ENCODE results near the gene MBD1.
"Not testable (repeated sequence)": the region's sequence is repeated elsewhere in the genome, so short reads cannot be mapped to it uniquely, and the experiment has no call there.

The MBD1 gene

DNA sequence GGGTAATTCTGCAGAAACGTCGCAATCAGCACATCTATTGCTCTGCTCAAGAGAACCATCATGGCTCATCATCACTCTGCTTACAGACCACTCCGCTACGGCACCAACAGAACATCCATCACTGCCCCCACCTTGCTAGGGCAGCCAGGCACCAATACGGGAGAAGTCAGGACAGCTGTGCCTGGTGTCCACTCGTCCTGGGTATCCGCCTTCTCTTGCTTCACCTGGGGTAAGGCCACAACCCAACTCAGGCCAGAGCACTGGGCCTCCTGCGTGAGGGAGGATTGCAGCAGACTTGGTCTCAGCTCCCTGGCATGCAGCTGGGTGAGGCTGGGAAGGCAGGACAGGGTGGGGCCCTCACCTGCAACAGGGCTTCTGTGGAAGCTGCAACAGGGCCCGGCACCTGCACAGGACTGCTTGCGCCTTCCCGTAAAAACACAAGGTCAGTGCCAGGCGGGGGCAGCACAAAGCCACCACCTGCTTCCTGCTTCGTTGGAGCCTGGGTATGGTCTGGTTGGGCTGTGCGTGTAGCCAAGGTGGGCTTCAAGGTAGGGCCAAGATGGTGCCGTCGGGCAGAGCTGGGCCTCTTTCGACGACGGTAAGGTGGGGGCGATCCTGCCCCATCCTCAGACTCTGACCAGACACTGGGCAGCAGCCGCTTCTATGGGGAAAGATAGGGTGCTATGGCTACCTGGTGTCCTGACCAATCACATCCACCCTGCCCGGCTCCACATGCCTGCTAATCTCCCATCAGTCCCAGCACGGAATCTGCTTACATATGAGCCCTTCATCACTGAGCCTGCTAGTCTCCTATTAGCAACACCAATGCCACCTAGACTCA, 7.9 kb downstream of the MBD1 start:
- DNase-seq (ENCODE audit: low read depth), result no peak

DNA sequence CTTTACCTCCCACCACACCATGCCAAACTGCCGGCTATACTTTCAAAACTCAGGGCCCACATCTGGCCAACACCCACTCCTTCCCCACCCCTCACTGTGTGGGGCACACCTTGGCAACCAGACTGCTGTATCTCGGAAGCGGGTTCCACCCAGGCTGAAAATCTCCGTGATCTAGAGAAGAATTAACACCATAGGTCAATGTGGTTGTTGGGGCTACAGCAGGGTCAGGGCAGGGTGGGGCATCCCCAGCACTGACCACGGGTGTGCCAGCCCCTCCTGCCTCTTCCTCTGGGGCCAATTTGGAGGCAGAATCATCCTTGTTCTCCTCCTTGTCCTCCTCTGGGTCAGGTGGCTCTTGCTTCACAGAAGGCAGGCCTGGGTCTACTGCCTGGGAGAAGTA, 8.8 kb downstream of the MBD1 start:
- DNase-seq (ENCODE audit: low read depth), result no peak

DNA sequence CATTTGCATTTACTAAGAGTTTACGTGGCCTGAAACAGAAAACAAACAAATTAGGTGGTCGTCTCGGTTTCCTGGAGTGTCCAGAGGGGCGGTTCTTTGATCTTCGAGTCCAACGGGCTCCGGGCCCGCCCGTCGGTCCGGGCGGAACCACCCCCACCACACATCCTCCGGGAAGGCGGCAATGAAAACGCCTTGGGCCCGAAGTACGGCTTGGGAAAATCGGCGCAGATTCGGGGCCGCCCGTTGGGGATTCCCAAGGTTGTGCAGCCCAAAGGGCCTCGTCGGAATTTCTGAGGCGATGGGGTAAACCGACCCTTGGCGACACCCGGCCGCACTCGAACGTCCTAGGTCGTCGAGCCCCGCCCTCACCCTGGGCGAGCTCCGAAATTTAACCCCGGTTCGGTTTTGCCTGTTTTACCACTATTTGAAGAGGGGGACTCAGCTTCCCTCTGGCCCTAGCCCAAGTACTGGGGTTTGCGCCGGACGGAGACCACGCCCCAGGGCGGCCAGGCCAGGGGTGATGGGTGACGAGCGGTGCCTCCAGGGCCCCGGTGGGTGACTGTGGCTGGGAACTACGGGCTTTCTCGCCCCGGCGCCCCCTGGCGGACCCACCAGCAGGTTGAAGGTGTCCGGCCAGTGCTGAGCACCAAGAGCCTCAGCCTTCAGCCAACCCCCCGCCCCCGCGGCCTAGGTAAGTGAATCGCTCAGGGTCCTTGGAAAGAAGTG, 13.1 kb downstream of the MBD1 start:
- peak; percentile 56 for DNase-seq (ENCODE audit: low read depth)

DNA sequence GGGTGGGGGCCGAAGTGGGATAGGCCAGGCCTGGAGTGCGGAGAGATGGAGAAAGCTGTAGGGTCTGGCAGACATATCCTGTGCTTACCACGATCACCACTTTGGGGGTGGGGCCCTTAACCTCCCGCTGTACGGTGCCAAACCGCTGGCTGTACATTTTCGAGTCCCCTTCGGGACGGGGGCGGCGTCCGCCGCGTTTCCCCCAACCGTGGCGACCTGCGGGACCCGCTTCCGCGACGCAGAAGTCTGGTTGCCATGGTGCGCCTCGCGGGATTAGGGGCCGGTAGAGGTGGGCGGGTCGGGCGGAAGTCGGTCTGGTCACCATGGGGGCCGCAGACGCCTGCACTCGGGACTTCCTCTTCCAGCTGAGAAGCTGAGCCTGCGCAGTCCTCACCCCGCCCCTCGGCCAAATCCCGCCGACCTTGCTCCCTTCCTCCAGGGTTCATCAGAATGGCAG, 15.0 kb downstream of the MBD1 start, which contains the start of gene CFAP53:
TSS of gene CFAP53 (minus strand) at position 248 of the 457 bp plus-strand sequence. CDS start at position 157, 91 bp downstream.
- DNase-seq (ENCODE audit: low read depth), result peak; percentile 89

DNA sequence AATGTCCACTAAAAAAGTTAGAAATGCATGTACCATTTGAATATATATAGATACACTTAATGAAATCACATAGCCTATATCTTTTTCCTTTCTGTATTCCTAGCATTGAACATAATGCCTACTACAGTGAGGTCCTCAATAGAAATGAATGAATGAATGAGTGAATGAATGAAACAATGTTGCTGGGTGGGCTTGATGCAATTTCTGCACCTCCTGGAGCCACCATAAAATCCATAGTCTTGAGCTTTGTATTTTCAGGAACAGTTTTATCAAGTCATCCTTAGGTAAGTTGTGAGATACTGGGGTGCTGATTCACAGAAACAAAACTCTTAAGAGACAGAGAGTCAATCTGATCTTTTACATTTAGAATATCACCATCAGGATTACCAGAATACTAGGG, 18.3 kb downstream of the MBD1 start:
- DNase-seq (ENCODE audit: low read depth), result no peak

DNA sequence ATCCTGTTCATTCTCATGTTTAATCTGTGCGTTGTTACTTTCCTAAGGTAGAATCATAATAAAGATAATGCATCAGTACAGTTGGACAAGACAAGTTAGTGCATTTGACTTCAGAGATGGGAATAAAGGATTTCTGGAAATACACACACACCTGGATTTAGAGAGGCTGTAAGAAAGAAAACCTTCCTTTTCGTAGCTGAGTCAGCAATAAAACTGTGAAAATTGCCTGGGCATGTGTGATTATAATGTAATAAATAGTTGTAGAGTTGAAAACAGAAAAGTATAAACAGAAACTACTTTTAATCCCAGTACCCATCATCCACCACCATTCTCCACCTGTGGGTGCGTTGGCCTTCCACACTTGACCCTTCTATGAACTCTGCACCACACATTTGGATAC, 30.4 kb downstream of the MBD1 start:
- DNase-seq (ENCODE audit: low read depth), result no peak

DNA sequence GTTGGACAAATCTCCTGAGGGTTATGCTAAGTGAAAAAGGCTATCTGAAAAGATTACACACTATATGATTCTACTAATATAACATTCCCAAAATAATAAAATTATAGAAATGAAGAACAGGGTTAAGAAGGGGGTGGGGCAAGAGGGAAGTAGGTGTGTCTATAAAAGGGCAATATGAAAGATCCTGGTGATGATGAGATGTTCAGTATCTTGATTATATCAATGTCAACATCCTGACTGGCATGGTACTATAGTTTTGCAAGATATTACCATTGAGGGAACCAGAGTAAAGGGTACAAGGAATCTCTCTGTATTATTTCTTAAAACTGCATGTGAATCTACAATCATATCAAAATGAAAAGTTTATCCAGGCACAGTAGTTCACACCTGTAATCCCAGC, 31.7 kb downstream of the MBD1 start:
- DNase-seq (ENCODE audit: low read depth), result no peak

DNA sequence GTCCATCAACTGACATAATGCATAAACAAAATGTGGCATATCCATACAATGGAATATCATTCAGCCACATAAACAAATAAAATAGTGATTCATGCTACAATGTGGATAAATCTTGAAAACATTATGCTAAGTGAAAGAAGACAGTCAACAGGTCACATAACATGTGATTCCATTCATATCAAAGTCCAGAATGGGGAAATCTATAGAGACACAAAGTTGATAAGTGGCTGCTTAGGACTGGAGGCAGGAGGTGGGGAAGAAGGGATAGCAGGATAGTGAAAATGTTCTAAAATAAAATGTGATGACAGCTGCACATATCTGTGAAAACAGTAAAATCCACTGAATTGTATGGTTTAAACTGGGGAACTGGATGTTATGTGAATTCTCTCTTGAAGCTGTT, 33.8 kb downstream of the MBD1 start:
- DNase-seq (ENCODE audit: low read depth), result no peak

DNA sequence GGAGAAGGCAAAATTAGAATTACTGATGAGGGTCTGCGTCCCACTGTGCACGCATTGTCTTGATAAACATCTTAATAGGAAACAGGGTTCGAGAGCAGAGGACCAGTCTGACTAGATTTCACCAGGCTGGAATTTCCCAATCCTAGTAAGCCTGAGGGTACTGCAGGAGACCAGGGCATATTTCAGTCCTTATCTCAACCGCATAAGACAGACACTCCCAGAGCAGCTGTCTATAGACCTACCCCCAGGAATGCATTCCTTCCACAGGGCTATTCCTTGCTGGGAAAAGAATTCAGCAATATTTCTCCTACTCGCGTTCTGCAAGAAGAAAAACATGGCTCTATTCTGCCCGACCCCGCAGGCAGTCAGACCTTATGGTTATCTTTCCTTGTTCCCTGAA, 39.6 kb downstream of the MBD1 start:
- DNase-seq (ENCODE audit: low read depth), result not testable (repeated sequence)

DNA sequence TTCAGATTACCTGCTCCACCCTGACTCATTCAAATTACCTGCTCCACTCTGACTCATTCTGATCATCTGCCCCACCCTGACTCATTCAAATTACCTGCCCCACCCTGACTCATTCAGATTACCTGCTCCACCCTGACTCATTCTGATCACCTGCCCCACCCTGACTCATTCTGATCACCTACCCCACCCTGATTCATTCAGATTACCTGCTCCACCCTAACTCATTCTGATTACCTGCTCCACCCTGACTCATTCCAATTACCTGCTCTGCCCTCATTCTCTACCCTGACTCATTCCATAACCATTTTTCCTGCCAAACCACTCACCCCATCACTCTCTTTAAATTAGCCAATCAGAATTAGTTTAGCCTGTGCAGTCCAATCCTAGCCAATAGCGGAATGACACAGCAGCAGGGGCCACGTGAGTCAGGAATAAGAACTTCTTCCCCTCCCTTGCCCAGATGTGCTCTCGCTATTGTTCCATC, 41.2 kb downstream of the MBD1 start:
- peak; percentile 35 for DNase-seq (ENCODE audit: low read depth)

DNA sequence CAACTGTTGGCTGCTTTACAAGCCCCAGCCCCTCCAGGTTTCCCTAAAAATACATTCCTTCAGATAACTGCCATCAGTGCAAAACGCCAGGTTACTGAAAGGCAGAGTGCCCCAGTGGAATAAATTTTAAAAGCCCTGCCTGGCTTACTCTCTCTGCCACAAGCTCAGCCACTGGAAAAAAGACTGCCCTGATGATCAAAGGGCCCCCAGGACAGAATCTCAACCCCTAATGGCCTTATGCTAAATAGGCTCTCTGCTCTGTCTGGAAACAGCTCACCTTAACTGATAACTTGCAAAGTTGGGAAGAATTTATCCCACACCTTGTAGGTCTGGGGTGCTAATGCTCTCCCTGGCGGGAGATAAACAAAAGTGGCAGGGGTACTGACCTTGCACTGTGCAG, 48.9 kb downstream of the MBD1 start:
- DNase-seq (ENCODE audit: low read depth), result no peak

DNA sequence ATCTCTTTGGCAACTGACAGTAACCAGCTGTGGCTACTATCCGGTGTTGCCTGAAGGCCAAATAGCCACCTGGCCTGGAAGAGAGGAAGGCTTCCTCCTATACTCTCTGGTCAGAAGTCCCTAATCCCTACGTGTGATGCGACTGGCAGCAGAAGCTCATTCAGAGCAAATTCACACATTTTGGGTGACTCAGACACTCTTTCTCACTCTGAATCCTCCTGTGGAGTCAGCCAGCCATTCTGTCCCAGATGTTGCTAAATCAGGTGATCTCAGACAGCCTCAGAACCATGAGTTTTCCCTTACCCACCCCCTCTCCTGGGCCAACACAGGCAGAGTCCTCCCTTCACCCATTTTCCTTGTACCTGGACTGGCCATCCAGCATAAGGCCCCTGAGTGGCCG, 49.7 kb downstream of the MBD1 start:
- peak; percentile 2 for DNase-seq (ENCODE audit: low read depth)

DNA sequence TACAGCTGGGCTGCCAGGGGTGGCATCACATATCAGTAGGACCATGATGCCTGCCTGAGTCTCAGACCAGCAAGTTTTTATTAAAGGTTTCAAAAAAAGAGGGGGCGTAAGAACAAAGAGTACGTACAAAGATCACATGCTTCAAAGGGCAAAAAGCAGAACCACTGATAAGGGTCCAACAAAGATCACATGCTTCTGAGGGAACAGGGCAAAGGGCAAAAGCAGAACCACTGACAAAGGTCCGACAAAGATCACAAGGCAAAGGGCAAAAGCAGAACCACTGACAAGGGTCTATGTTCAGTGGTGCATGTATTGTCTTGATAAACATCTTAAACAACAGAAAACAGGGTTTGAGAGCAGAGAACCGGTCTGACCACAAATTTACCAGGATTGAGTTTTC, 61.1 kb downstream of the MBD1 start:
- not testable (repeated sequence) for DNase-seq (ENCODE audit: low read depth)
